ENCODE data around the gene UNC5A.

The UNC5A gene

GRCh38 chr5:176855598-176855997 is 45.2 kb downstream of the UNC5A start:
- no peak overlapping the region for H3K27ac ChIP-seq (ENCODE audit: low read length, poor library complexity, severe bottlenecking)
- no peak overlapping the region for H3K4me3 ChIP-seq (ENCODE audit: insufficient read depth in 1 of 2, low read depth in 1 of 2, low read length in 2 of 2)
- no peak overlapping the region for H4K91ac ChIP-seq (ENCODE audit: low read length)
- H3K79me1 ChIP-seq (replicated peaks; ENCODE audit: low read length, poor library complexity, severe bottlenecking), result peaks cover 9% of the 10 kb centered on the region
- H3K4me2 ChIP-seq (ENCODE audit: low read length, poor library complexity, severe bottlenecking), result no peak overlapping the region
- no peak overlapping the region for H3K23ac ChIP-seq (ENCODE audit: low read length in 2 of 2)
- no peak overlapping the region for H3K4ac ChIP-seq (ENCODE audit: low read depth in 1 of 2, low read length in 2 of 2)
- no peak overlapping the region for H2BK5ac ChIP-seq (ENCODE audit: low read depth, low read length, poor library complexity, severe bottlenecking)
- H4K8ac ChIP-seq (ENCODE audit: low read length), result no peak overlapping the region
- no peak overlapping the region for H3K9ac ChIP-seq (ENCODE audit: low read length)
- peaks cover 0 to 11% of the 10 kb centered on the region in 2 experiments for H3K36me3 ChIP-seq (ENCODE audit: control insufficient read depth in 1 of 2, insufficient read depth in 2 of 2, low read depth in 1 of 2, low read length in 2 of 2)
- H3K14ac ChIP-seq (ENCODE audit: low read length in 2 of 2), result no peak overlapping the region
- WGBS, result 93% methylated on average over 17 of the region's 18 CpGs
- no peaks in the 10 kb centered on the region for H3K9me3 ChIP-seq (ENCODE audit: control insufficient read depth, low read length)
- H3K4me1 ChIP-seq (ENCODE audit: control insufficient read depth, insufficient read depth, low read depth, low read length), result peaks cover 2% of the 10 kb centered on the region
- H3K18ac ChIP-seq (ENCODE audit: low read depth in 1 of 2, low read length in 2 of 2), result no peak overlapping the region
- no peak overlapping the region for H2AFZ ChIP-seq (ENCODE audit: low read depth, low read length)
- H2BK15ac ChIP-seq (ENCODE audit: low read depth, poor library complexity, severe bottlenecking), result no peak overlapping the region
- H2AK5ac ChIP-seq (ENCODE audit: low read length, severe bottlenecking), result no peak overlapping the region
- H2BK12ac ChIP-seq (ENCODE audit: low read length in 2 of 2), result no peak overlapping the region
- peaks cover 24 to 75% of the 10 kb centered on the region in 2 experiments for H3K27me3 ChIP-seq (ENCODE audit: control insufficient read depth in 1 of 2, insufficient read depth in 1 of 2, low read length in 2 of 2)
- H2BK120ac ChIP-seq (ENCODE audit: low read depth, low read length), result no peak overlapping the region
- no peak for DNase-seq

- H3K9ac ChIP-seq (ENCODE audit: low read length), result no peak overlapping the region
- no peak overlapping the region for H3K4me2 ChIP-seq (ENCODE audit: low read length, poor library complexity, severe bottlenecking)
- H3K4ac ChIP-seq (ENCODE audit: low read depth in 1 of 2, low read length in 2 of 2), result no peak overlapping the region
- no peaks in the 10 kb centered on the region for H3K9me3 ChIP-seq (ENCODE audit: control insufficient read depth, low read length)
- peaks cover 0 to 11% of the 10 kb centered on the region in 2 experiments for H3K36me3 ChIP-seq (ENCODE audit: control insufficient read depth in 1 of 2, insufficient read depth in 2 of 2, low read depth in 1 of 2, low read length in 2 of 2)
- no peak overlapping the region for H3K18ac ChIP-seq (ENCODE audit: low read depth in 1 of 2, low read length in 2 of 2)
- no peak overlapping the region for H3K27ac ChIP-seq (ENCODE audit: low read length, poor library complexity, severe bottlenecking)
- no peak overlapping the region for H2AK5ac ChIP-seq (ENCODE audit: low read length, severe bottlenecking)
- no peak overlapping the region for H2BK120ac ChIP-seq (ENCODE audit: low read depth, low read length)
- no peak overlapping the region for H4K8ac ChIP-seq (ENCODE audit: low read length)
- peaks cover 24 to 75% of the 10 kb centered on the region in 2 experiments for H3K27me3 ChIP-seq (ENCODE audit: control insufficient read depth in 1 of 2, insufficient read depth in 1 of 2, low read length in 2 of 2)
- H2AFZ ChIP-seq (ENCODE audit: low read depth, low read length), result no peak overlapping the region
- H3K23ac ChIP-seq (ENCODE audit: low read length in 2 of 2), result no peak overlapping the region
- no peak overlapping the region for H4K91ac ChIP-seq (ENCODE audit: low read length)
- no peak for DNase-seq
- 68% methylated on average over 8 of the region's 8 CpGs for WGBS
- peaks cover 2% of the 10 kb centered on the region for H3K4me1 ChIP-seq (ENCODE audit: control insufficient read depth, insufficient read depth, low read depth, low read length)
- no peak overlapping the region for H3K4me3 ChIP-seq (ENCODE audit: insufficient read depth in 1 of 2, low read depth in 1 of 2, low read length in 2 of 2)
- H3K79me1 ChIP-seq (replicated peaks; ENCODE audit: low read length, poor library complexity, severe bottlenecking), result peaks cover 6% of the 10 kb centered on the region
- H2BK5ac ChIP-seq (ENCODE audit: low read depth, low read length, poor library complexity, severe bottlenecking), result no peak overlapping the region
- H3K14ac ChIP-seq (ENCODE audit: low read length in 2 of 2), result no peak overlapping the region
- no peak overlapping the region for H2BK12ac ChIP-seq (ENCODE audit: low read length in 2 of 2)
- no peak overlapping the region for H2BK15ac ChIP-seq (ENCODE audit: low read depth, poor library complexity, severe bottlenecking)
Observed at GRCh38 chr5:176856746-176857145, 46.4 kb downstream of the UNC5A start.

- H3K27me3 ChIP-seq (ENCODE audit: control insufficient read depth in 1 of 2, insufficient read depth in 1 of 2, low read length in 2 of 2), result peaks cover 24 to 75% of the 10 kb centered on the region in 2 experiments
- H2AK5ac ChIP-seq (ENCODE audit: low read length, severe bottlenecking), result no peak overlapping the region
- peak overlapping the region in 1 of 2 experiments; percentile 64 for H3K14ac ChIP-seq (ENCODE audit: low read length in 2 of 2)
- H2AFZ ChIP-seq (ENCODE audit: low read depth, low read length), result no peak overlapping the region
- no peak overlapping the region for H3K9ac ChIP-seq (ENCODE audit: low read length)
- peaks cover 6% of the 10 kb centered on the region for H3K79me1 ChIP-seq (replicated peaks; ENCODE audit: low read length, poor library complexity, severe bottlenecking)
- no peak overlapping the region for H3K4me2 ChIP-seq (ENCODE audit: low read length, poor library complexity, severe bottlenecking)
- no peak overlapping the region for H4K8ac ChIP-seq (ENCODE audit: low read length)
- no peak overlapping the region for H3K23ac ChIP-seq (ENCODE audit: low read length in 2 of 2)
- H3K27ac ChIP-seq (ENCODE audit: low read length, poor library complexity, severe bottlenecking), result no peak overlapping the region
- no peak overlapping the region for H3K18ac ChIP-seq (ENCODE audit: low read depth in 1 of 2, low read length in 2 of 2)
- 80% methylated on average over 18 of the region's 19 CpGs for WGBS
- no peak for DNase-seq
- H2BK15ac ChIP-seq (ENCODE audit: low read depth, poor library complexity, severe bottlenecking), result no peak overlapping the region
- H3K4me3 ChIP-seq (ENCODE audit: insufficient read depth in 1 of 2, low read depth in 1 of 2, low read length in 2 of 2), result no peak overlapping the region
- H2BK120ac ChIP-seq (ENCODE audit: low read depth, low read length), result no peak overlapping the region
- no peak overlapping the region for H4K91ac ChIP-seq (ENCODE audit: low read length)
- peaks cover 6% of the 10 kb centered on the region for H3K4me1 ChIP-seq (ENCODE audit: control insufficient read depth, insufficient read depth, low read depth, low read length)
- H2BK12ac ChIP-seq (ENCODE audit: low read length in 2 of 2), result no peak overlapping the region
- H3K36me3 ChIP-seq (ENCODE audit: control insufficient read depth in 1 of 2, insufficient read depth in 2 of 2, low read depth in 1 of 2, low read length in 2 of 2), result peaks cover 0 to 12% of the 10 kb centered on the region in 2 experiments
- H3K4ac ChIP-seq (ENCODE audit: low read depth in 1 of 2, low read length in 2 of 2), result no peak overlapping the region
- no peaks in the 10 kb centered on the region for H3K9me3 ChIP-seq (ENCODE audit: control insufficient read depth, low read length)
- H2BK5ac ChIP-seq (ENCODE audit: low read depth, low read length, poor library complexity, severe bottlenecking), result no peak overlapping the region
Observed at GRCh38 chr5:176857216-176857893, 47.0 kb downstream of the UNC5A start.

- H3K27ac ChIP-seq (ENCODE audit: low read length, poor library complexity, severe bottlenecking), result no peak overlapping the region
- no peak overlapping the region for H3K4me3 ChIP-seq (ENCODE audit: insufficient read depth in 1 of 2, low read depth in 1 of 2, low read length in 2 of 2)
- peaks cover 12% of the 10 kb centered on the region for H3K4me1 ChIP-seq (ENCODE audit: control insufficient read depth, insufficient read depth, low read depth, low read length)
- H3K36me3 ChIP-seq (ENCODE audit: control insufficient read depth in 1 of 2, insufficient read depth in 2 of 2, low read depth in 1 of 2, low read length in 2 of 2), result peaks cover 0 to 15% of the 10 kb centered on the region in 2 experiments
- H2BK15ac ChIP-seq (ENCODE audit: low read depth, poor library complexity, severe bottlenecking), result no peak overlapping the region
- no peak for DNase-seq
- no peak overlapping the region for H2BK12ac ChIP-seq (ENCODE audit: low read length in 2 of 2)
- H2AFZ ChIP-seq (ENCODE audit: low read depth, low read length), result no peak overlapping the region
- no peak overlapping the region for H2BK5ac ChIP-seq (ENCODE audit: low read depth, low read length, poor library complexity, severe bottlenecking)
- H4K8ac ChIP-seq (ENCODE audit: low read length), result no peak overlapping the region
- H3K79me1 ChIP-seq (replicated peaks; ENCODE audit: low read length, poor library complexity, severe bottlenecking), result peaks cover 6% of the 10 kb centered on the region
- no peak overlapping the region for H3K9ac ChIP-seq (ENCODE audit: low read length)
- WGBS, result 83% methylated on average over 11 of the region's 11 CpGs
- no peak overlapping the region for H3K14ac ChIP-seq (ENCODE audit: low read length in 2 of 2)
- H2BK120ac ChIP-seq (ENCODE audit: low read depth, low read length), result no peak overlapping the region
- no peak overlapping the region for H3K4ac ChIP-seq (ENCODE audit: low read depth in 1 of 2, low read length in 2 of 2)
- no peak overlapping the region for H3K18ac ChIP-seq (ENCODE audit: low read depth in 1 of 2, low read length in 2 of 2)
- H3K23ac ChIP-seq (ENCODE audit: low read length in 2 of 2), result no peak overlapping the region
- H3K4me2 ChIP-seq (ENCODE audit: low read length, poor library complexity, severe bottlenecking), result no peak overlapping the region
- no peak overlapping the region for H4K91ac ChIP-seq (ENCODE audit: low read length)
- no peak overlapping the region for H2AK5ac ChIP-seq (ENCODE audit: low read length, severe bottlenecking)
- peaks cover 24 to 75% of the 10 kb centered on the region in 2 experiments for H3K27me3 ChIP-seq (ENCODE audit: control insufficient read depth in 1 of 2, insufficient read depth in 1 of 2, low read length in 2 of 2)
- H3K9me3 ChIP-seq (ENCODE audit: control insufficient read depth, low read length), result no peaks in the 10 kb centered on the region
Observed at GRCh38 chr5:176857894-176858273, 47.5 kb downstream of the UNC5A start.

Measured in mesenchymal stem cell (in vitro differentiated cells and primary cell).